ENCODE results near the gene OTULINL. TPM values are rescaled to one million over a fixed set of nuclear protein-coding genes. Genes with fewer than 3 reads are reported as not detected.

OTULINL gene
- 1.0 and 1.8 TPM in 2 replicates for total RNA-seq

DNA sequence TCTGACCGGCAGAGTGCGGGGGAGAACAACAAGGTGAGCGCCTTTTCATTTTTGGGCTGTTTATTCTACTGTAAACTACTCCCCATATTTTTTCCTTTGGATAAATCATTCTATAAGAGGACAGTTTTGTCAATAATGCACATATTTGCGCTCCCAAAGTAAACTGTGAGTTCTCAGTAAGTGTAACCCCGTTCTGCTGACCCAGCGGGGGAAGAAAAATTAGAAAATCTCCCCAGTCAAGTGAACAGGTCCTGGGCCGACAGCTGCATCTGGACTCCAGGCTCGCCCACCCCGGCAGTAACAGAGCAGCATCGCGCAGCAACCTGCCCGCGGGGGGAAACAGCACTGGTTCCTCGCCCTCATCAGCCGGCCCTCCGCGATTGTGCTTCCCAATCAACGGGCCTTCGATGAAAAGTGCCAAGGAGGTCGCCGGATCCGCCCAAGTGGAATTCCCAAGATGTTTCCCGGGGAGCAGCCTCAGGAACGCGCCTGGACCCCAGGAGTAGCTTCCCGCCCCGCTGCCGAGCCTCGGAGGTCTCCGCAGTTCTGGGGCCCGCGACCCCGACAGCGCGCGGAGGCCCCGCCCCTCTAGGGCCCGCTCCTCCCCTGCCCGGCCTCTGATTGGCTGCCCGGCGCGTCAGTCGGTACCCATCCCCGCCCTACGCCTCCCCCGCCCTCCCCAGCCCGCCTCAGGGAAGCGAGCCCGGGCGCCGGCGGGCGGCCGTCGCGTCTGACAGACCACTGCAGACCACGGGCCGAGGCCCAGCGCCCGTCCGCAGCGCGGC lies at the start of gene OTULINL:
Gene OTULINL (plus strand): TSS at position 687 of the 785 bp plus-strand sequence. CDS start 103 bp downstream, outside the sequence.

Other genes starting within 250 kb of the OTULINL start
- gene OTULIN, start 82.9 kb downstream of the OTULINL start, total RNA-seq = 18.4 and 20.7 TPM in 2 replicates